Measurements from ENCODE around the gene MON2. TPM values are rescaled to one million over a fixed set of nuclear protein-coding genes. Genes with fewer than 3 reads are reported as not detected.
"Not testable (repeated sequence)": the region's sequence is repeated elsewhere in the genome, so short reads cannot be mapped to it uniquely, and the experiment has no call there.

MON2 gene
- total RNA-seq, 1 donor from 2014 or later: 33.1 TPM

GRCh38 chr12:62536546-62536945 is 69.9 kb downstream of the MON2 start:
- peaks cover 4% of the 10 kb centered on the region for H3K4me1 Mint-ChIP-seq (ENCODE audit: low read depth)
- H3K36me3 Mint-ChIP-seq (ENCODE audit: low read depth): peaks cover 26% of the 10 kb centered on the region
- H3K4me3 Mint-ChIP-seq: no peak overlapping the region
- intact Hi-C loops (cut with micrococcal nuclease): no loop called here
- no peaks in the 10 kb centered on the region for H3K9me3 Mint-ChIP-seq
- no peak for DNase-seq (ENCODE audit: low spot score)
- no peaks in the 10 kb centered on the region for H3K27me3 Mint-ChIP-seq (ENCODE audit: insufficient read depth)
- no peak overlapping the region for H3K27ac Mint-ChIP-seq

GRCh38 chr12:62537551-62537950 is 70.9 kb downstream of the MON2 start:
- peaks cover 8% of the 10 kb centered on the region for H3K4me1 Mint-ChIP-seq (ENCODE audit: low read depth)
- intact Hi-C loops (cut with micrococcal nuclease): no loop called here
- no peaks in the 10 kb centered on the region for H3K27me3 Mint-ChIP-seq (ENCODE audit: insufficient read depth)
- no peak overlapping the region for H3K27ac Mint-ChIP-seq
- no peaks in the 10 kb centered on the region for H3K9me3 Mint-ChIP-seq
- H3K4me3 Mint-ChIP-seq: no peak overlapping the region
- peaks cover 24% of the 10 kb centered on the region for H3K36me3 Mint-ChIP-seq (ENCODE audit: low read depth)
- no peak for DNase-seq (ENCODE audit: low spot score)

GRCh38 chr12:62540354-62540753 is 73.7 kb downstream of the MON2 start:
- Mint-ChIP-seq H3K27ac (no peak overlapping the region), H3K36me3 (ENCODE audit: low read depth) (peaks cover 16% of the 10 kb centered on the region), H3K4me3 (no peak overlapping the region), H3K9me3 (no peaks in the 10 kb centered on the region), H3K4me1 (ENCODE audit: low read depth) (peaks cover 6% of the 10 kb centered on the region), H3K27me3 (ENCODE audit: insufficient read depth) (no peaks in the 10 kb centered on the region)
- DNase-seq (ENCODE audit: low spot score): no peak
- intact Hi-C loops (cut with micrococcal nuclease): no loop called here

GRCh38 chr12:62542814-62543213 is 76.2 kb downstream of the MON2 start:
- Mint-ChIP-seq H3K9me3 (no peaks in the 10 kb centered on the region), H3K36me3 (ENCODE audit: low read depth) (peaks cover 17% of the 10 kb centered on the region), H3K4me3 (no peak overlapping the region), H3K27ac (no peak overlapping the region), H3K27me3 (ENCODE audit: insufficient read depth) (no peaks in the 10 kb centered on the region), H3K4me1 (ENCODE audit: low read depth) (peaks cover 6% of the 10 kb centered on the region)
- intact Hi-C loops (cut with micrococcal nuclease): no loop called here
- no peak for DNase-seq (ENCODE audit: low spot score)

- Mint-ChIP-seq H3K27ac (no peak overlapping the region), H3K36me3 (ENCODE audit: low read depth) (peaks cover 22% of the 10 kb centered on the region), H3K9me3 (no peaks in the 10 kb centered on the region), H3K27me3 (ENCODE audit: insufficient read depth) (no peaks in the 10 kb centered on the region), H3K4me3 (no peak overlapping the region), H3K4me1 (ENCODE audit: low read depth) (peaks cover 6% of the 10 kb centered on the region)
- no peak for DNase-seq (ENCODE audit: low spot score)
- intact Hi-C loops (cut with micrococcal nuclease): no loop called here
Observed at GRCh38 chr12:62543324-62543723, 76.7 kb downstream of the MON2 start.

- Mint-ChIP-seq H3K36me3 (ENCODE audit: low read depth) (peaks cover 22% of the 10 kb centered on the region), H3K9me3 (no peaks in the 10 kb centered on the region)
- intact Hi-C loops (cut with micrococcal nuclease): no loop called here
Observed at GRCh38 chr12:62543741-62544140, 77.1 kb downstream of the MON2 start.

GRCh38 chr12:62552906-62553556 is 86.4 kb downstream of the MON2 start:
- no peaks in the 10 kb centered on the region for H3K27me3 Mint-ChIP-seq (ENCODE audit: insufficient read depth)
- H3K4me3 Mint-ChIP-seq: no peak overlapping the region
- H3K27ac Mint-ChIP-seq: no peak overlapping the region
- no peaks in the 10 kb centered on the region for H3K4me1 Mint-ChIP-seq (ENCODE audit: low read depth)
- intact Hi-C loops (cut with micrococcal nuclease): no loop called here
- peaks cover 26% of the 10 kb centered on the region for H3K36me3 Mint-ChIP-seq (ENCODE audit: low read depth)
- no peak for DNase-seq (ENCODE audit: low spot score)
- no peaks in the 10 kb centered on the region for H3K9me3 Mint-ChIP-seq

More at GRCh38 chr12:62543741-62544140, 77.1 kb downstream of the MON2 start:
- no peak overlapping the region for H3K27ac Mint-ChIP-seq
- H3K27me3 Mint-ChIP-seq (ENCODE audit: insufficient read depth): no peaks in the 10 kb centered on the region
- DNase-seq (ENCODE audit: low spot score): no peak
- H3K4me1 Mint-ChIP-seq (ENCODE audit: low read depth): peaks cover 6% of the 10 kb centered on the region
- no peak overlapping the region for H3K4me3 Mint-ChIP-seq

- peaks cover 18% of the 10 kb centered on the region for H3K36me3 Mint-ChIP-seq (ENCODE audit: low read depth)
- H3K9me3 Mint-ChIP-seq; intact Hi-C loops (cut with micrococcal nuclease); H3K4me3 Mint-ChIP-seq; H3K27ac Mint-ChIP-seq; DNase-seq (ENCODE audit: low spot score); H3K27me3 Mint-ChIP-seq (ENCODE audit: insufficient read depth); H3K4me1 Mint-ChIP-seq (ENCODE audit: low read depth): not testable (repeated sequence)
Observed at GRCh38 chr12:62559366-62559765, 92.7 kb downstream of the MON2 start.

GRCh38 chr12:62562846-62563245 is 96.2 kb downstream of the MON2 start:
- no peak overlapping the region for H3K27ac Mint-ChIP-seq
- H3K9me3 Mint-ChIP-seq: no peaks in the 10 kb centered on the region
- H3K36me3 Mint-ChIP-seq (ENCODE audit: low read depth): peaks cover 21% of the 10 kb centered on the region
- H3K4me3 Mint-ChIP-seq: no peak overlapping the region
- H3K27me3 Mint-ChIP-seq (ENCODE audit: insufficient read depth): no peaks in the 10 kb centered on the region
- no peaks in the 10 kb centered on the region for H3K4me1 Mint-ChIP-seq (ENCODE audit: low read depth)
- no peak for DNase-seq (ENCODE audit: low spot score)
- intact Hi-C loops (cut with micrococcal nuclease): no loop called here

- no peaks in the 10 kb centered on the region for H3K9me3 Mint-ChIP-seq
- no peaks in the 10 kb centered on the region for H3K27me3 Mint-ChIP-seq (ENCODE audit: insufficient read depth)
- DNase-seq (ENCODE audit: low spot score): no peak
- H3K4me1 Mint-ChIP-seq (ENCODE audit: low read depth): no peaks in the 10 kb centered on the region
- H3K36me3 Mint-ChIP-seq (ENCODE audit: low read depth): peaks cover 16% of the 10 kb centered on the region
- no peak overlapping the region for H3K4me3 Mint-ChIP-seq
- intact Hi-C loops (cut with micrococcal nuclease): no loop called here
- no peak overlapping the region for H3K27ac Mint-ChIP-seq
Observed at GRCh38 chr12:62575036-62575435, 108.4 kb downstream of the MON2 start.

GRCh38 chr12:62576503-62576902 is 109.9 kb downstream of the MON2 start:
- intact Hi-C loops (cut with micrococcal nuclease): no loop called here
- DNase-seq (ENCODE audit: low spot score): no peak
- H3K36me3 Mint-ChIP-seq (ENCODE audit: low read depth): peaks cover 9% of the 10 kb centered on the region
- no peak overlapping the region for H3K4me3 Mint-ChIP-seq
- no peaks in the 10 kb centered on the region for H3K9me3 Mint-ChIP-seq
- H3K27ac Mint-ChIP-seq: no peak overlapping the region
- no peaks in the 10 kb centered on the region for H3K4me1 Mint-ChIP-seq (ENCODE audit: low read depth)
- no peaks in the 10 kb centered on the region for H3K27me3 Mint-ChIP-seq (ENCODE audit: insufficient read depth)

GRCh38 chr12:62578726-62579125 is 112.1 kb downstream of the MON2 start:
- Mint-ChIP-seq H3K27ac (no peak overlapping the region), H3K4me1 (ENCODE audit: low read depth) (no peaks in the 10 kb centered on the region), H3K9me3 (no peaks in the 10 kb centered on the region), H3K27me3 (ENCODE audit: insufficient read depth) (no peaks in the 10 kb centered on the region), H3K36me3 (ENCODE audit: low read depth) (peaks cover 10% of the 10 kb centered on the region), H3K4me3 (no peak overlapping the region)
- intact Hi-C loops (cut with micrococcal nuclease): no loop called here
- DNase-seq (ENCODE audit: low spot score): no peak

- Mint-ChIP-seq H3K4me3 (no peak overlapping the region), H3K9me3 (no peaks in the 10 kb centered on the region), H3K4me1 (ENCODE audit: low read depth) (no peaks in the 10 kb centered on the region), H3K36me3 (ENCODE audit: low read depth) (peaks cover 8% of the 10 kb centered on the region), H3K27ac (no peak overlapping the region), H3K27me3 (ENCODE audit: insufficient read depth) (no peaks in the 10 kb centered on the region)
- DNase-seq (ENCODE audit: low spot score): no peak
- intact Hi-C loops (cut with micrococcal nuclease): loop anchor here (1.0 to 2.0 kb wide), 3 partner anchors 21 to 218 kb away; no protein-coding TSS in a partner anchor
Observed at GRCh38 chr12:62581288-62582064, 114.8 kb downstream of the MON2 start.
